ENCODE data around the gene ZNRF2. TPM values are rescaled to one million over a fixed set of nuclear protein-coding genes. Genes with fewer than 3 reads are reported as not detected.
"Not testable (repeated sequence)": the region's sequence is repeated elsewhere in the genome, so short reads cannot be mapped to it uniquely, and the experiment has no call there.

Gene ZNRF2
- total RNA-seq, 1 donor from 2014 or later, result 12.5 TPM

- DNase-seq (ENCODE audit: low spot score in 2 of 2, unreplicated experiment in 2 of 2); H3K9me3 Mint-ChIP-seq; H3K27me3 Mint-ChIP-seq (ENCODE audit: low read depth); H3K36me3 Mint-ChIP-seq; H3K4me3 Mint-ChIP-seq: not testable (repeated sequence)
- H3K27ac Mint-ChIP-seq, result peak overlapping the region; percentile 19
- H3K4me1 Mint-ChIP-seq, result peaks cover 23% of the 10 kb centered on the region
Measured at GRCh38 chr7:30298409-30298808, 14.0 kb downstream of the ZNRF2 start.

DNA sequence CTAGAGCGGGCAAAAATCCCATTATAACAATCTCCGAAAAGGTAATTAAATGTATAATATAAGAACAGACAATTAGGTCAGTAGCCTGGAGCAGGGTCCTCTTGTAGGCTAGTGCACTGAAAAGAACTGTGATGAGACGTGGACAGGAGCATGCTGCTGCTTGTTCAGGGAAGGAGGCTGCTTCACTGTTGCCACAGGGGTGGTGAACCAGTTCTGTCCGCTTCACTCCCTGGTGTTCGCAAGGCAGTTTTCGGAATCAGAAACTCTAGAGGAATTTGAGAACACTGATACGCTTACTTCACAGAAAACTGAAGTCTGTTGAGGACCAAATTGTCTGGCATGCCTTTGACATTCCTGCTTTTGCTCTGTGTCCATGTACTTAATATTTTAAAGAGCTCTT is 17.4 kb downstream of the ZNRF2 start:
- TF ChIP-seq, protein P1, sequence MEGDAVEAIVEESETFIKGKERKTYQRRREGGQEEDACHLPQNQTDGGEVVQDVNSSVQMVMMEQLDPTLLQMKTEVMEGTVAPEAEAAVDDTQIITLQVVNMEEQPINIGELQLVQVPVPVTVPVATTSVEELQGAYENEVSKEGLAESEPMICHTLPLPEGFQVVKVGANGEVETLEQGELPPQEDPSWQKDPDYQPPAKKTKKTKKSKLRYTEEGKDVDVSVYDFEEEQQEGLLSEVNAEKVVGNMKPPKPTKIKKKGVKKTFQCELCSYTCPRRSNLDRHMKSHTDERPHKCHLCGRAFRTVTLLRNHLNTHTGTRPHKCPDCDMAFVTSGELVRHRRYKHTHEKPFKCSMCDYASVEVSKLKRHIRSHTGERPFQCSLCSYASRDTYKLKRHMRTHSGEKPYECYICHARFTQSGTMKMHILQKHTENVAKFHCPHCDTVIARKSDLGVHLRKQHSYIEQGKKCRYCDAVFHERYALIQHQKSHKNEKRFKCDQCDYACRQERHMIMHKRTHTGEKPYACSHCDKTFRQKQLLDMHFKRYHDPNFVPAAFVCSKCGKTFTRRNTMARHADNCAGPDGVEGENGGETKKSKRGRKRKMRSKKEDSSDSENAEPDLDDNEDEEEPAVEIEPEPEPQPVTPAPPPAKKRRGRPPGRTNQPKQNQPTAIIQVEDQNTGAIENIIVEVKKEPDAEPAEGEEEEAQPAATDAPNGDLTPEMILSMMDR (IDR thresholded peaks at IDR 0.05; ENCODE audit: unreplicated experiment), result no peak
- H3K9me3 Mint-ChIP-seq, result no peaks in the 10 kb centered on the region
- peaks cover 10% of the 10 kb centered on the region for H3K4me1 Mint-ChIP-seq
- peak overlapping the region; percentile 79 for H3K27ac Mint-ChIP-seq
- no peak overlapping the region for H3K4me3 Mint-ChIP-seq
- no peaks in the 10 kb centered on the region for H3K36me3 Mint-ChIP-seq
- no peak for DNase-seq (ENCODE audit: low spot score in 2 of 2, unreplicated experiment in 2 of 2)
- H3K27me3 Mint-ChIP-seq (ENCODE audit: low read depth), result no peaks in the 10 kb centered on the region

GRCh38 chr7:30302656-30303311 is 18.4 kb downstream of the ZNRF2 start:
- Mint-ChIP-seq H3K9me3 (no peaks in the 10 kb centered on the region), H3K36me3 (no peaks in the 10 kb centered on the region), H3K27me3 (ENCODE audit: low read depth) (no peaks in the 10 kb centered on the region), H3K4me3 (no peak overlapping the region), H3K4me1 (peaks cover 7% of the 10 kb centered on the region), H3K27ac (peak overlapping the region; percentile 53)
- TF ChIP-seq, protein P1 (IDR thresholded peaks at IDR 0.05; ENCODE audit: unreplicated experiment), result no peak
- no peak for DNase-seq (ENCODE audit: low spot score in 2 of 2, unreplicated experiment in 2 of 2)

GRCh38 chr7:30303312-30304039 is 19.1 kb downstream of the ZNRF2 start:
- Mint-ChIP-seq H3K27me3 (ENCODE audit: low read depth) (no peaks in the 10 kb centered on the region), H3K36me3 (no peaks in the 10 kb centered on the region), H3K27ac (no peak overlapping the region), H3K4me1 (peaks cover 7% of the 10 kb centered on the region), H3K4me3 (no peak overlapping the region), H3K9me3 (no peaks in the 10 kb centered on the region)
- TF ChIP-seq, protein P1 (IDR thresholded peaks at IDR 0.05; ENCODE audit: unreplicated experiment), result no peak
- no peak for DNase-seq (ENCODE audit: low spot score in 2 of 2, unreplicated experiment in 2 of 2)

- DNase-seq (ENCODE audit: low spot score in 2 of 2, unreplicated experiment in 2 of 2), result no peak
- Mint-ChIP-seq H3K27me3 (ENCODE audit: low read depth) (no peaks in the 10 kb centered on the region), H3K4me3 (no peak overlapping the region), H3K4me1 (peaks cover 6% of the 10 kb centered on the region), H3K36me3 (no peaks in the 10 kb centered on the region), H3K27ac (no peak overlapping the region), H3K9me3 (no peaks in the 10 kb centered on the region)
- TF ChIP-seq, protein P1 (IDR thresholded peaks at IDR 0.05; ENCODE audit: unreplicated experiment), result no peak
Measured at GRCh38 chr7:30304177-30304884, 19.9 kb downstream of the ZNRF2 start.

DNA sequence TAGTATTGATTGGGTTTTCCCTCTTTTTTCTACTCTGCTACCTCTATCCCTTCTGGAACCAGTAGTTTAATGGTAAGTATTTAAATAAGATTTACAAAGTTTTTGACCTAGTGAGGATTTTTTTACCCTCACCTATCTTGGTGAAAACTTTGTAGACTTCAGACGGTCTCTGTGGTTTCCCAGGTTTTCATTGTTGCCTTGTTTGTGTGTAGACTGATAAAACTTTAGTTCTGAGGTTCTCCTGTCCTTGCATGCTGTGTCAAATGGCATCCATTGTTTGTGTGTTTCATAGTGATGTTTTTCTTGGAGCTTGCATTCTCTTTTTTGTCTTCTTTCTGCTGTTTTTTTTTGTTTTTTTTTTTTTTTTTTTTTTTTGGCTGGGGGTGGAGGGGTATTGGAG is 22.6 kb downstream of the ZNRF2 start:
- H3K36me3 Mint-ChIP-seq, result no peaks in the 10 kb centered on the region
- H3K9me3 Mint-ChIP-seq, result no peaks in the 10 kb centered on the region
- no peaks in the 10 kb centered on the region for H3K27me3 Mint-ChIP-seq (ENCODE audit: low read depth)
- H3K4me1 Mint-ChIP-seq, result peaks cover 15% of the 10 kb centered on the region
- TF ChIP-seq, protein P1 (IDR thresholded peaks at IDR 0.05; ENCODE audit: unreplicated experiment), result no peak
- H3K4me3 Mint-ChIP-seq, result no peak overlapping the region
- H3K27ac Mint-ChIP-seq, result no peak overlapping the region
- DNase-seq (ENCODE audit: low spot score in 2 of 2, unreplicated experiment in 2 of 2), result no peak
